Measurements from ENCODE around the gene TBCK.

TBCK gene

DNA sequence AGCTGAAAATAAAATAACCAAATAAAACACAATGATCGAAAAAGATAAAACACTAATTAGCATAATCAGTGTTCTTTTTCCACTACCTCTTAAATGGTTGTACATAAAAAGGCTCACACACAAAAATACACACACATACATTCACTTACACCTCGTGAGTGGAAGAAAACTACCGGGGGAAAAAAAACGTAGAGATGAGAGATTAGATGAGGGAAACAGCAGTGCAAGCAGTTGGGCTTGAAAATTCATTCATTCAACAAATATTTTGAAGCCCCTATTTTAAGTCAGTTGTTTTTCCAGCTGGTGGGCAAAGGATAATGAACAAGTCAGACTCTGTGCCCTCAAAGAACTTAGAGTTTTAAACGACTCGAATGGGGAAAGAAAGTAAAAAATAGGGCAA, 1.0 kb downstream of the TBCK start:
- DNase-seq (ENCODE audit: low read depth), result no peak
- TF ChIP-seq, protein P1, sequence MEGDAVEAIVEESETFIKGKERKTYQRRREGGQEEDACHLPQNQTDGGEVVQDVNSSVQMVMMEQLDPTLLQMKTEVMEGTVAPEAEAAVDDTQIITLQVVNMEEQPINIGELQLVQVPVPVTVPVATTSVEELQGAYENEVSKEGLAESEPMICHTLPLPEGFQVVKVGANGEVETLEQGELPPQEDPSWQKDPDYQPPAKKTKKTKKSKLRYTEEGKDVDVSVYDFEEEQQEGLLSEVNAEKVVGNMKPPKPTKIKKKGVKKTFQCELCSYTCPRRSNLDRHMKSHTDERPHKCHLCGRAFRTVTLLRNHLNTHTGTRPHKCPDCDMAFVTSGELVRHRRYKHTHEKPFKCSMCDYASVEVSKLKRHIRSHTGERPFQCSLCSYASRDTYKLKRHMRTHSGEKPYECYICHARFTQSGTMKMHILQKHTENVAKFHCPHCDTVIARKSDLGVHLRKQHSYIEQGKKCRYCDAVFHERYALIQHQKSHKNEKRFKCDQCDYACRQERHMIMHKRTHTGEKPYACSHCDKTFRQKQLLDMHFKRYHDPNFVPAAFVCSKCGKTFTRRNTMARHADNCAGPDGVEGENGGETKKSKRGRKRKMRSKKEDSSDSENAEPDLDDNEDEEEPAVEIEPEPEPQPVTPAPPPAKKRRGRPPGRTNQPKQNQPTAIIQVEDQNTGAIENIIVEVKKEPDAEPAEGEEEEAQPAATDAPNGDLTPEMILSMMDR (conservative IDR thresholded peaks at IDR 0.05; ENCODE audit: low read depth, low read length), result no peak
- peak overlapping the region; percentile 92 for H3K4me3 ChIP-seq (ENCODE audit: low read depth, low read length)

DNA sequence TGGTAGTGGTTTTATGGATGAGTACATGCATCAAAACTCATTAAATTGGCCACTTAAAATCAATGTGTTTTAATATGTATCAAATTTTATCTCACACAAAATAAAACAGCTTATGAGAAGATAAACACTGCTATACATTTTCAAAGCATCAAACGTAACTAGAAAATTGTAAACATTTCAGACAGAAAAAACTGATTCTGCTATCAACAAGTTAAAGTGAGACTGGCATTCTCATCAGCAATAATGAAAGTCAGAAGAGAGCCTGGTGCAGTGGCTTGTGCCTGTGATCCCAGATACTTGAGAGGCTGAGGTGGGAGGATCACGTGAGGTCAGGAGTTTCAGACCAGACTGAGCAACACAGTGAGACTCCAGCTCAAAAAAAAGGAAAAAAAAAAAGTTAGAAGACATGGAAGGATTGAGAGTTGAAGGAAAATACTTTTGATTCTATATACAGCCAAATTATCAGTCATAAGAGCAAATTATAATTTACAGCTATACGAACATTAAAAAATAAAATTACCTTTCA, 2.9 kb downstream of the TBCK start:
- TF ChIP-seq, protein P1 (conservative IDR thresholded peaks at IDR 0.05; ENCODE audit: low read depth, low read length), result no peak
- DNase-seq (ENCODE audit: low read depth), result no peak
- H3K4me3 ChIP-seq (ENCODE audit: low read depth, low read length), result no peak overlapping the region

DNA sequence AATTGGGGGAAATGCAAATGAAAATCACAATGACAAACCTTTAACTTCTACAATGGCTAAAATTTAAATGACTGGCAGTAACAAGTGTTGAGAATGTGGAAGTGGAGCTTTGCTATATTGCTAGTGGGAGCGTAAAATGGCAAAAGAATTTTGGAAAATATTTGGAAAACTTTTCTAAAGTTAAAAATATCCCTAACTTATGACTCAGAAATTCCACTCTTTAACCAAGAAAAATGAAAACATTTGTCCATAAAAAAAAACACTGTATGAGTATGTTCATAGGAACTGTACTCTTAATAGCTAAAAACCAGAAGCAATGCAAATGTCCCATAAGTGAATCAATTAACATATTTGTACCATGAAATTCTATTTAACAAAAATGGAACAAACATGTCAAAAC, 3.6 kb downstream of the TBCK start:
- TF ChIP-seq, protein P1 (conservative IDR thresholded peaks at IDR 0.05; ENCODE audit: low read depth, low read length), result no peak
- DNase-seq (ENCODE audit: low read depth), result peak; percentile 19
- H3K4me3 ChIP-seq (ENCODE audit: low read depth, low read length), result no peak overlapping the region

DNA sequence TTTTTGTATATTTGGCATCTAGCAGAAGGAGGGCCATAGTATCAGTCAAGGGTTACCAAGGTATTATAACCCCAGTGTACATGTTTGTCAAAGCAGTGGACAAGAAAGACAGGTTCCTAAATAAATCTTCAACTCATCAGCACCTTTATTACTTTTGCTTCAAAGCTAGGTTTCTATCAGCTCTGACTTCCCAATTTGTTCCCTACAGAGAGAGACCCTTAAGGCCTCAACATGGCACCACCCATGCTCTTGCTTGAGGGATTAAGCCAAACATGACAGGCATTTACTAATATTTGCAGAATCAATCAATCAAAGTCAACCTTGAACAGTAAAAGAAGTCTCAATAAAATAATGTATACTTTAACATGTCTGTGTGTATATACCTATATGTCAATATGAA, 9.4 kb downstream of the TBCK start:
- TF ChIP-seq, protein P1 (conservative IDR thresholded peaks at IDR 0.05; ENCODE audit: low read depth, low read length), result no peak
- no peak for DNase-seq (ENCODE audit: low read depth)
- no peak overlapping the region for H3K4me3 ChIP-seq (ENCODE audit: low read depth, low read length)

DNA sequence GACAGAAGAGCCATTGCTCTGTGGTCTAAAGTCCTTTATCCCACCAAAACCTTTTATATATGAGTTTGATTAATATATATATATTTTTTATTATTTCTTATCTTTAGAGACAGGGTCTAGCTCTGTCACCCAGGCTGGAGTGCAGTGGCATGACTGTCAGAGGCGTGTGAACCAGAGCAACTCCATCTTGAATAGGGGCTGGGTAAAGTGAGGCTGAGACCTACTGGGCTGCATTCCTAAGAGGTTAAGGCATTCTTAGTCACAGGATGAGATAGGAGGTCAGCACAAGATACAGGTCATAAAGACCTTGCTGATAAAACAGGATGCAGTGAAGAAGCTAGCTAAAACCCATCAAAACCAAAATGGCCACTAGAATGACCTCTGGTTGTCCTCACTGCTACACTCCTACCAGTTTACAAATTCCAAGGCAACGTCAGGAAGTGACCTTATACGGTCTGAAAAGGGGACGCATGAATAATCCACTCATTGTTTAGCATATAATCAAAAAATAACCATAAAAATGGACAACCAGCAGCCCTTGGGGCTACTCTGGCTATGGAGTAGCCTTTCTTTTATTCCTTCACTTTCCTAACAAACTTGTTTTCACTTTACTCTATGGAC, 10.5 kb downstream of the TBCK start:
- no peak for DNase-seq (ENCODE audit: low read depth)
- TF ChIP-seq, protein P1 (conservative IDR thresholded peaks at IDR 0.05; ENCODE audit: low read depth, low read length), result no peak
- no peak overlapping the region for H3K4me3 ChIP-seq (ENCODE audit: low read depth, low read length)

DNA sequence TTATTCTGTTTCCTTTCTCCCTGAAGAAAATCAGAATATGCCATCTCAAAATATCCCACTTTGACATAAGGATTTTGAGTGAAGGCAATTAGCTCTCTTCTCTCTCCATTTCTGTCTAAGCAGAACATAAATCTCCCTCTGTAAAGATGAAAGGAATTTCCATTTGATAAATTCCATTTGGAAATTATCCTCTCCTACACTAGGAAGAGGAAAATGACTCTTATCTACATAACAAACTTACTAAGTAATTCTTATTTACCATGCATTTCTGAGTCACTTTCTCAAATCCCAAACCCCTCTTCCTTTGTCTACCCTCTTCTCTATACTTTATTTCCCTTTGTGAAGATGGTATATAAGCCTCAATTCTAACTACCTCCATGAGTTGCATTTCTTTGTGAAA, 11.4 kb downstream of the TBCK start:
- TF ChIP-seq, protein P1 (conservative IDR thresholded peaks at IDR 0.05; ENCODE audit: low read depth, low read length), result no peak
- H3K4me3 ChIP-seq (ENCODE audit: low read depth, low read length), result no peak overlapping the region
- no peak for DNase-seq (ENCODE audit: low read depth)

Measured in choroid plexus epithelial cell (primary cell).